HL-60 (cell line): ENCODE results near the gene FOXK2.

Source experiments
- DNase-seq, 2 experiments: peaks; one replicate each; pipeline ENCODE4 v3.0.0-alpha.2; 2010 to 2020; ENCODE audit warnings: low read depth in 1 of 2, low spot score in 1 of 2
- H3K27ac ChIP-seq: fragments of 250-450 bp; sonication (Bioruptor Pico); replicated peaks from 2 replicates; pipeline ENCODE4 v1.5.1; 2020; ENCODE audit warnings: mild to moderate bottlenecking, moderate library complexity
- H3K27me3 ChIP-seq: fragments of 250-450 bp; sonication (Bioruptor Pico); 2 replicates; pipeline ENCODE4 v1.5.1; 2021; ENCODE audit warnings: mild to moderate bottlenecking, moderate library complexity; ENCODE audit not compliant: insufficient read depth, poor library complexity, severe bottlenecking
- H3K4me3 ChIP-seq: replicated peaks from 2 replicates; pipeline ENCODE4 v1.5.1; 2011; ENCODE audit warnings: mild to moderate bottlenecking, control low read depth, low read length; ENCODE audit not compliant: insufficient read depth
- GABPA ChIP-seq: IDR thresholded peaks from 2 replicates; pipeline ENCODE4 v1.6.1; 2012; ENCODE audit warnings: low read depth
- POLR2AphosphoS5 ChIP-seq: IDR thresholded peaks from 2 replicates; pipeline ENCODE4 v1.6.1; 2012; ENCODE audit warnings: low read depth
- SPI1 ChIP-seq: IDR thresholded peaks from 2 replicates; pipeline ENCODE4 v1.6.1; 2012; ENCODE audit warnings: low read depth, mild to moderate bottlenecking, borderline replicate concordance
- TF ChIP-seq, protein P1 (sequence below): IDR thresholded peaks from one replicate; pipeline ENCODE4 v1.5.1; 2011; ENCODE audit warnings: low read length, control low read depth, inconsistent platforms; ENCODE audit not compliant: insufficient read depth
- TF ChIP-seq, protein P2 (sequence below): IDR thresholded peaks from 2 replicates; pipeline ENCODE4 v1.6.1; 2012; ENCODE audit warnings: low read depth; ENCODE audit not compliant: insufficient replicate concordance

Gene FOXK2

DNA sequence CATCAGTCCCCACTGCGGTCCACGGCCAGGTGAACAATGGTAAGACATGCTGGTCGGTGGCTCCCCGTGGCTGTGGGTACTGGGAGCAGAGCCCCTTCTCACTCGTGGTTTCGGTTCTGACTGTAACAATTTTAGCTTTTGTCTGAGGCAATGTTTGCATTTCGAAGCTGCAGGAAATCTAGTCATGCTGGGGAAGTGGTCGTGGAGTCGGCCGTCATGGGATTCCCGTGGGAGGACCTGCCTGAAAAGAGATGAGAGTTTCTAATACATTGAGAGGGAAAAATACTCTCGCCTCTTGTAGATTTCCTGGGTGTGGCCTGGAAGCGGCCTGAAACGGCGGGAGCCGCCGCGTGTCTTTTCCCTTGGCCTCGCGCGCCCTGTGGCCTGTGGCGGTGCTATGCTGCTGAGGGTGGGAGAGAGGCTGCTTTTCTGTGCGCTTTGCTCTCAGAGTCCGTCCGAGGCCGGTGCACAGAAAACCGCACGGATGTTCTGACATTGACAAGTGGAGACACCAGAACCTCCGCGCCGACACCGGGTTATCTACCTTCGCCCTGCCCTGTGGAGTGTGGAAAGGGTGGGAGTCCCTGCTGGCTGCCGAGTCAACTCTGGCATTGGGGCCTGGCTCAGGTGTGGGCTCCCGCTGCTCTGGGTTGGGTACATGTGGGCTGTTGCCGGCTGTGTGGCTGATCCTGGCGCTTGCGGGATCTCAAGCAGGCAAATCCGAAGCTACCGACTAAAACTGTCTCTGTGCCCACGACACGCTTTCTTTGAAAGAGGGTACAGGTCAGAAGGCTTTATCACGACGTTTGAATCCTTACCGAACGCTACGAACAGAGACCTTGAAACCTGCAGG lies 67.9 kb downstream of the FOXK2 start:
- Histone ChIP-seq H3K27me3 (no peaks in the 10 kb centered on the region), H3K27ac (no peak overlapping the region; the same call in 1 of the 2 replicates), H3K4me3 (no peak overlapping the region)
- no peak for DNase-seq
- TF ChIP-seq, protein P1, sequence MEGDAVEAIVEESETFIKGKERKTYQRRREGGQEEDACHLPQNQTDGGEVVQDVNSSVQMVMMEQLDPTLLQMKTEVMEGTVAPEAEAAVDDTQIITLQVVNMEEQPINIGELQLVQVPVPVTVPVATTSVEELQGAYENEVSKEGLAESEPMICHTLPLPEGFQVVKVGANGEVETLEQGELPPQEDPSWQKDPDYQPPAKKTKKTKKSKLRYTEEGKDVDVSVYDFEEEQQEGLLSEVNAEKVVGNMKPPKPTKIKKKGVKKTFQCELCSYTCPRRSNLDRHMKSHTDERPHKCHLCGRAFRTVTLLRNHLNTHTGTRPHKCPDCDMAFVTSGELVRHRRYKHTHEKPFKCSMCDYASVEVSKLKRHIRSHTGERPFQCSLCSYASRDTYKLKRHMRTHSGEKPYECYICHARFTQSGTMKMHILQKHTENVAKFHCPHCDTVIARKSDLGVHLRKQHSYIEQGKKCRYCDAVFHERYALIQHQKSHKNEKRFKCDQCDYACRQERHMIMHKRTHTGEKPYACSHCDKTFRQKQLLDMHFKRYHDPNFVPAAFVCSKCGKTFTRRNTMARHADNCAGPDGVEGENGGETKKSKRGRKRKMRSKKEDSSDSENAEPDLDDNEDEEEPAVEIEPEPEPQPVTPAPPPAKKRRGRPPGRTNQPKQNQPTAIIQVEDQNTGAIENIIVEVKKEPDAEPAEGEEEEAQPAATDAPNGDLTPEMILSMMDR, result no peak
- TF ChIP-seq, protein P2, sequence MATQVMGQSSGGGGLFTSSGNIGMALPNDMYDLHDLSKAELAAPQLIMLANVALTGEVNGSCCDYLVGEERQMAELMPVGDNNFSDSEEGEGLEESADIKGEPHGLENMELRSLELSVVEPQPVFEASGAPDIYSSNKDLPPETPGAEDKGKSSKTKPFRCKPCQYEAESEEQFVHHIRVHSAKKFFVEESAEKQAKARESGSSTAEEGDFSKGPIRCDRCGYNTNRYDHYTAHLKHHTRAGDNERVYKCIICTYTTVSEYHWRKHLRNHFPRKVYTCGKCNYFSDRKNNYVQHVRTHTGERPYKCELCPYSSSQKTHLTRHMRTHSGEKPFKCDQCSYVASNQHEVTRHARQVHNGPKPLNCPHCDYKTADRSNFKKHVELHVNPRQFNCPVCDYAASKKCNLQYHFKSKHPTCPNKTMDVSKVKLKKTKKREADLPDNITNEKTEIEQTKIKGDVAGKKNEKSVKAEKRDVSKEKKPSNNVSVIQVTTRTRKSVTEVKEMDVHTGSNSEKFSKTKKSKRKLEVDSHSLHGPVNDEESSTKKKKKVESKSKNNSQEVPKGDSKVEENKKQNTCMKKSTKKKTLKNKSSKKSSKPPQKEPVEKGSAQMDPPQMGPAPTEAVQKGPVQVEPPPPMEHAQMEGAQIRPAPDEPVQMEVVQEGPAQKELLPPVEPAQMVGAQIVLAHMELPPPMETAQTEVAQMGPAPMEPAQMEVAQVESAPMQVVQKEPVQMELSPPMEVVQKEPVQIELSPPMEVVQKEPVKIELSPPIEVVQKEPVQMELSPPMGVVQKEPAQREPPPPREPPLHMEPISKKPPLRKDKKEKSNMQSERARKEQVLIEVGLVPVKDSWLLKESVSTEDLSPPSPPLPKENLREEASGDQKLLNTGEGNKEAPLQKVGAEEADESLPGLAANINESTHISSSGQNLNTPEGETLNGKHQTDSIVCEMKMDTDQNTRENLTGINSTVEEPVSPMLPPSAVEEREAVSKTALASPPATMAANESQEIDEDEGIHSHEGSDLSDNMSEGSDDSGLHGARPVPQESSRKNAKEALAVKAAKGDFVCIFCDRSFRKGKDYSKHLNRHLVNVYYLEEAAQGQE, result no peak
- no peak for TF ChIP-seq SPI1
- TF ChIP-seq POLR2AphosphoS5, result no peak
- no peak for TF ChIP-seq GABPA

DNA sequence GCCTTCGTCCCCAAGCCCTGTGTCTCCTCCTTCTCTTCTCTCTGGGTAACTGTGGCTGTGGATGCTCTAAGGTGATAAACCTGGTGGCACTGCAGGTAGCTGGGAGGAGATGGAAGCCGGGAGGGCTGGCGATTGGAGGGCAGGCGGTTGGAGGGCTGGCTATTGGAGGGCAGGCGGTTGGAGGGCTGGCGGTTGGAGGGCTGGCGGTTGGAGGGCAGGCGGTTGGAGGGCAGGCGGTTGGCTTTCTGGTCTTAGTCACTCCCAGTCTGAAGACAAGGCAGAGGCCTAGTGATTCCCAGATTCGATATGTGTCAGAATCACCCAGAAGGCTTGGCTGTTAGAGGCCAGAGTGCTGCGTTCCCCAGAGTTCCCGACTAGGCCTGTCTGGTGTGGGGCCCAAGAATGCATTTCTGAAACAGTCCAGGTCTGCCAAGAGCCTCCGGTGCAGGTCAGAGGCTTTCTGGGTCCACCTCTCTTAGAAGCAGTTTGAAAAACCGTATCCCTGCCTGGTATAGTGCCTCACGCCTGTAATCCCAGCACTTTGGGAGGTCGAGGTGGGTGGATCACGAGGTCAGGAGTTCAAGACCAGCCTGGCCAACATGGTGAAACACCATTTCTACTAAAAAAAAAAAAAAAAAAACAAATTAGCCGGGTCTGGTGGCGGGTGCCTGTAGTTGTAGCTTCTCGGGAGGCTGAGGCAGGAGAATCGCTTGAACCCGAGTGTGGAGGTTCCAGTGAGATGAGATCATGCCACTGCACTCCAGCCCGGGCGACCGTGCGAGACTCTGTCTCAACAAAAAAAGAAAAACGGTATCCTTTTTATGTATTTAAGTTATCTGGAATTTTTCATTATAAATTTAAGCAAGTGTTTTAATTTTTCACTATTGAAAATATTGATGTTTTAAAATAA lies 69.0 kb downstream of the FOXK2 start:
- no peak overlapping the region for H3K4me3 ChIP-seq
- TF ChIP-seq GABPA (no peak), POLR2AphosphoS5 (no peak), SPI1 (no peak)
- TF ChIP-seq, protein P2, result no peak
- TF ChIP-seq, protein P1, result no peak
- DNase-seq, result no peak
- H3K27me3 ChIP-seq, result no peaks in the 10 kb centered on the region
- H3K27ac ChIP-seq, result no peak overlapping the region

DNA sequence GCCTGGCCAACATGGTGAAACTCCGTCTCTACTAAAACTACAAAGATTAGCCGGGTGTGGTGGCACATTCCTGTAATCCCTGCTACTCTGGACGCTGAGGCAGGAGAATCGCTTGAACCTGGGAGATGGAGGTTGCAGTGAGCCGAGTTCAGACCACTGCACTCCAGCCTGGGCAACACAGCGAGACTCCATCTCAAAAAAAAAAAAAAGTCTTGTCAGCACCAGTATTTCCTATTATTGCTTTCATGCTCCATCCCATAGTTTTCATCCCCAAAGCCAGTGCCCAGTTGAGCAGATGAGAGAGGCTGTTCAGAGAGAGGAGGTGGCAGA lies 70.3 kb downstream of the FOXK2 start:
- Histone ChIP-seq H3K4me3 (no peak overlapping the region), H3K27ac (peak overlapping the region; percentile 89), H3K27me3 (no peaks in the 10 kb centered on the region)
- DNase-seq, result no peak
- TF ChIP-seq, protein P2, result no peak
- TF ChIP-seq, protein P1, result no peak
- no peak for TF ChIP-seq GABPA
- no peak for TF ChIP-seq SPI1
- TF ChIP-seq POLR2AphosphoS5, result no peak
